ENCODE measurements around the gene SH2D3A.

DNA sequence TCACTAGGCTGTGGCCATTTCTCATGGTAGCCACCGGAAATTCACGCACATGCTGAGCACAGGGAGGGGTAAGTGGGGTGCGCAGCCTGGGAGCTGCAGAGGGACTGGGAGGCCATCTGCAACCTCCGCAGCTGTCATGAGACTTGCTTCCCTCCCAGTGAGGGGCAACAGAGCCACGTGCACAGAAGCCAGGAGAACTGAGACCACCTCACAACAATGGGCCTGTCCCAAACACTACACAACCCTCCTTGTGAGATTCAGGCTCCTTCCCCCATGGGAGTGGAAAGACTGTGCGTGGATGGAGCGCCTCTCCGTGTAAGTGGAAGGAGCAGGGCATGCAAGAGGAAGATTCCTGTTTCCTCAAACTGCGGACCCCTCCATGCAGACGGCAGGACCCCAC, 55.6 kb downstream of the SH2D3A start:
- TF ChIP-seq, protein P1, sequence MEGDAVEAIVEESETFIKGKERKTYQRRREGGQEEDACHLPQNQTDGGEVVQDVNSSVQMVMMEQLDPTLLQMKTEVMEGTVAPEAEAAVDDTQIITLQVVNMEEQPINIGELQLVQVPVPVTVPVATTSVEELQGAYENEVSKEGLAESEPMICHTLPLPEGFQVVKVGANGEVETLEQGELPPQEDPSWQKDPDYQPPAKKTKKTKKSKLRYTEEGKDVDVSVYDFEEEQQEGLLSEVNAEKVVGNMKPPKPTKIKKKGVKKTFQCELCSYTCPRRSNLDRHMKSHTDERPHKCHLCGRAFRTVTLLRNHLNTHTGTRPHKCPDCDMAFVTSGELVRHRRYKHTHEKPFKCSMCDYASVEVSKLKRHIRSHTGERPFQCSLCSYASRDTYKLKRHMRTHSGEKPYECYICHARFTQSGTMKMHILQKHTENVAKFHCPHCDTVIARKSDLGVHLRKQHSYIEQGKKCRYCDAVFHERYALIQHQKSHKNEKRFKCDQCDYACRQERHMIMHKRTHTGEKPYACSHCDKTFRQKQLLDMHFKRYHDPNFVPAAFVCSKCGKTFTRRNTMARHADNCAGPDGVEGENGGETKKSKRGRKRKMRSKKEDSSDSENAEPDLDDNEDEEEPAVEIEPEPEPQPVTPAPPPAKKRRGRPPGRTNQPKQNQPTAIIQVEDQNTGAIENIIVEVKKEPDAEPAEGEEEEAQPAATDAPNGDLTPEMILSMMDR (IDR thresholded peaks at IDR 0.05), result no peak
- TF ChIP-seq EP300 (IDR thresholded peaks at IDR 0.05; ENCODE audit: low read depth) (no peak), POLR2A (IDR thresholded peaks at IDR 0.05) (no peak)
